ENCODE data around the gene CLEC2B. TPM values are rescaled to one million over a fixed set of nuclear protein-coding genes. Genes with fewer than 3 reads are reported as not detected.

CLEC2B gene
- total RNA-seq = not detected in 2 replicates
- long read RNA-seq = 0 reads

DNA sequence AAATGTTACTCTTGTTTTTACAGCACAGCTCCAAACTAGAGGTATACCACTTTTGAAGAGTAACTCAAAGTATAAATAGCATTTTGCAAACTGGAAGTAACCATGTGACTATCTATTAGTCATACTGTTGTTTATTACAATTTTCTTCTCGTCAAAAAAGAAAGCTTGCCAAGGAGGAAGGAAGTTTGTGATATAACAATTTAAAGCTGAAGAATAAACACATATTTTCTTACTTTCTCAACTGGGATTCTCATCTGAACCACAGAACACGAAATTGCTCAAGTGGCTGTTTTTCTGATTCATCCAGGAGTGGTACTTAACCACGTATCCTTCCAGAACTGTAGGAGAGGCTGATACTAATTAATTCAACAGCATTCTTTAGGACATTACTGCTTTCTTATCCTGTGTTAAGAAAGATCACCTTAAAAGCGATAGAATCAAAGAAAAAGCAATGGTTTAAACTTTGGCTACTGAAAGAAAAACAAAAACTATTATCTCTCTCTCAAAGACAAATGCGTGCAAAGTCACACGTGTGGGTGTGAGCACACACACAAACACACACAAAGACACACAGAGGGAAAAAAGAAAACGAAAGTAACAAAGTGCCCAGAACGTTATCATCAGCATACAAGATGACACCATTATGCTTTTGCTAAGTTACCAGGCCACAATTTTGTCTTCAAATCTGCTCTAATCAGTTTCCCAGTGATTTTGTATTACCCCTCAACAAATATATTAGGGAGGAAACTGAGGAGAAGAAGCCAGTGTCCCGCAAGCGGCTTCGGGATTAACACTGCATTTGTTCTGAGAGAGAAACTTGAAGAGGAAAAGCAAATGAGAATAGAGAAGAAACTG, at the start of gene CLEC2B:
Gene CLEC2B, minus strand, starts transcription at position 48 of the 855 bp plus-strand sequence.
- TF ChIP-seq CTCF (IDR thresholded peaks at IDR 0.05) = no peak
- Mint-ChIP-seq H3K27ac (ENCODE audit: unreplicated experiment) (no peak within 1 kb of the TSS), H3K27me3 (ENCODE audit: unreplicated experiment) (peaks cover 3% of the 10 kb centered on the region), H3K36me3 (ENCODE audit: unreplicated experiment) (no peaks in the 10 kb centered on the region), H3K9me3 (ENCODE audit: unreplicated experiment) (no peaks in the 10 kb centered on the region), H3K4me1 (ENCODE audit: unreplicated experiment) (peaks cover 4% of the 10 kb centered on the region), H3K4me3 (ENCODE audit: unreplicated experiment) (peak within 1 kb of the TSS; percentile 36)
- no peak for DNase-seq (ENCODE audit: extremely low spot score, unreplicated experiment)

GRCh38 chr12:9911708-9912107, 42.6 kb upstream of the CLEC2B start:
- no peak for DNase-seq (ENCODE audit: extremely low spot score, unreplicated experiment)
- Mint-ChIP-seq H3K4me1 (ENCODE audit: unreplicated experiment) (no peaks in the 10 kb centered on the region), H3K4me3 (ENCODE audit: unreplicated experiment) (no peak overlapping the region), H3K27ac (ENCODE audit: unreplicated experiment) (no peak overlapping the region), H3K9me3 (ENCODE audit: unreplicated experiment) (peaks cover 18% of the 10 kb centered on the region), H3K27me3 (ENCODE audit: unreplicated experiment) (no peaks in the 10 kb centered on the region), H3K36me3 (ENCODE audit: unreplicated experiment) (no peaks in the 10 kb centered on the region)
- TF ChIP-seq CTCF (IDR thresholded peaks at IDR 0.05) = no peak

- no peak overlapping the region for H3K27ac Mint-ChIP-seq (ENCODE audit: unreplicated experiment)
- TF ChIP-seq CTCF (IDR thresholded peaks at IDR 0.05) = no peak
- H3K36me3 Mint-ChIP-seq (ENCODE audit: unreplicated experiment) = no peaks in the 10 kb centered on the region
- H3K9me3 Mint-ChIP-seq (ENCODE audit: unreplicated experiment) = peaks cover 18% of the 10 kb centered on the region
- no peaks in the 10 kb centered on the region for H3K4me1 Mint-ChIP-seq (ENCODE audit: unreplicated experiment)
- H3K4me3 Mint-ChIP-seq (ENCODE audit: unreplicated experiment) = no peak overlapping the region
- DNase-seq (ENCODE audit: extremely low spot score, unreplicated experiment) = no peak
- no peaks in the 10 kb centered on the region for H3K27me3 Mint-ChIP-seq (ENCODE audit: unreplicated experiment)
Measured at GRCh38 chr12:9910716-9911421, 41.7 kb upstream of the CLEC2B start.

DNA sequence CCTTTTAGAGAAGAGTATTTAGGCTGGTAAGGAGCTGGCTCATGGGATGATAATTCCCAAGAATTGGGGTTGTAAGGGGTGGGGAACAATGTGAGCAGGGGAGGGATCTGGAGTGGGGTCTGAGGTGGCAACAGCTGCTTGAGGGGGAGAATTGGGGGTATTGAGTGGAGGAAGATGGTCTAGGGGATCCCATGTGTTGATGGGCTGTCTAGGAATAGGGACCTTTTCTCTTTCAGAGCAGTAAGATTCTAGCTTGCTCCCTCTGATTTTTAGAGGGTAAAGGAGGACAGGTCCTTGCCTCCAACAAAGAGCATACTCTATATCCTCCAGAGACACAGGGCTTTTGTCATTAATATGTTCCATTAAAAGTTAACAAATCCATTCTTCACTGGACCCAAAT, 40.6 kb upstream of the CLEC2B start:
- no peak for TF ChIP-seq CTCF (IDR thresholded peaks at IDR 0.05)
- H3K4me3 Mint-ChIP-seq (ENCODE audit: unreplicated experiment) = no peak overlapping the region
- no peaks in the 10 kb centered on the region for H3K36me3 Mint-ChIP-seq (ENCODE audit: unreplicated experiment)
- peaks cover 25% of the 10 kb centered on the region for H3K9me3 Mint-ChIP-seq (ENCODE audit: unreplicated experiment)
- no peaks in the 10 kb centered on the region for H3K4me1 Mint-ChIP-seq (ENCODE audit: unreplicated experiment)
- no peaks in the 10 kb centered on the region for H3K27me3 Mint-ChIP-seq (ENCODE audit: unreplicated experiment)
- H3K27ac Mint-ChIP-seq (ENCODE audit: unreplicated experiment) = no peak overlapping the region
- DNase-seq (ENCODE audit: extremely low spot score, unreplicated experiment) = no peak

DNA sequence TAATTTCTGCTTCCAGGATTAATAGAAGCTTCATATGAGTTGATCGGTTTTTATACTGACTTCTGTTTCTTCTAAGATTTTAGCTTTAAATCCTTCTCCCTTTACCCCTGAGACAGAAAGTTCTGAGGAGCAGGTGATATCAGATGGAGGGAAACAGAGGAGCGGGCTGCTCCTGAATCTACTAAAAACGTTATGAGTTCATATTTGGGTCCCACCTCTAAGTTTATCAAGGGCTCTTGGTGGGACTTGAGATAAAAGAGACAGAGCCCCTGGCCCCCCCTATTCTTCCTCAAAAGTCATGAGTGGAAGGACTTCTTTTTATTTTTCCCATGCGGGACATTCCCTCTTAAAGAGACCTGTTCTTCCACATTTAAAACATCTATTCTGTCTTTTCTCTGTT, 39.2 kb upstream of the CLEC2B start:
- no peaks in the 10 kb centered on the region for H3K36me3 Mint-ChIP-seq (ENCODE audit: unreplicated experiment)
- no peaks in the 10 kb centered on the region for H3K4me1 Mint-ChIP-seq (ENCODE audit: unreplicated experiment)
- H3K27ac Mint-ChIP-seq (ENCODE audit: unreplicated experiment) = no peak overlapping the region
- no peak overlapping the region for H3K4me3 Mint-ChIP-seq (ENCODE audit: unreplicated experiment)
- H3K27me3 Mint-ChIP-seq (ENCODE audit: unreplicated experiment) = no peaks in the 10 kb centered on the region
- TF ChIP-seq CTCF (IDR thresholded peaks at IDR 0.05) = no peak
- no peak for DNase-seq (ENCODE audit: extremely low spot score, unreplicated experiment)
- peaks cover 29% of the 10 kb centered on the region for H3K9me3 Mint-ChIP-seq (ENCODE audit: unreplicated experiment)
